ENCODE measurements around the gene R3HDM4.
A peak's percentile ranks its signal among the peaks of the same experiment; 100 is the strongest.
"Not testable (repeated sequence)": the region's sequence is repeated elsewhere in the genome, so short reads cannot be mapped to it uniquely, and the experiment has no call there.

Gene R3HDM4

GRCh38 chr19:913080-913748 is at the start of gene R3HDM4:
Gene R3HDM4 (minus strand): TSS chr19:913219. CDS start chr19:913157, 62 bp downstream.
- DNase-seq = peak; percentile 78

- no peak for DNase-seq
Observed at GRCh38 chr19:961866-962620, 49.0 kb upstream of the R3HDM4 start.

DNA sequence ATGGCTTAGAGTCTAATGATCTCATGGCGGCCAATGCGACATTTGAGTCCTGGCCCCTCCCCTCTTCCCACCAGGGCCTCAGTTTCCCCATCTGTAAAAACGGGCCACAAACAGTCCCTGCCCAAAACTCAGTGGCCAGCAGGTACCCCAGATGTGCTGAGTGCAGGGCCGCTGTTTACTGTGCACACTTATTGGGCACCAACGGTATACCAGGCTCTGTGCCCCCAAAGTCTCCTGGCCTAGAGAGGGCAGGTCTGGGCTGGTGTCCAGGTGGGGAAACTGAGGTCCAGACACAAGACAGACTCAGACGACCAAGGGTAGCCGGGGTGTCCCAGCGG is 47.6 kb upstream of the R3HDM4 start:
- DNase-seq = no peak

GRCh38 chr19:960020-960419 is 47.0 kb upstream of the R3HDM4 start:
- no peak for DNase-seq

- DNase-seq = peak; percentile 21
Observed at GRCh38 chr19:958967-959855, 46.2 kb upstream of the R3HDM4 start.

GRCh38 chr19:957578-957977 is 44.6 kb upstream of the R3HDM4 start:
- not testable (repeated sequence) for DNase-seq

DNA sequence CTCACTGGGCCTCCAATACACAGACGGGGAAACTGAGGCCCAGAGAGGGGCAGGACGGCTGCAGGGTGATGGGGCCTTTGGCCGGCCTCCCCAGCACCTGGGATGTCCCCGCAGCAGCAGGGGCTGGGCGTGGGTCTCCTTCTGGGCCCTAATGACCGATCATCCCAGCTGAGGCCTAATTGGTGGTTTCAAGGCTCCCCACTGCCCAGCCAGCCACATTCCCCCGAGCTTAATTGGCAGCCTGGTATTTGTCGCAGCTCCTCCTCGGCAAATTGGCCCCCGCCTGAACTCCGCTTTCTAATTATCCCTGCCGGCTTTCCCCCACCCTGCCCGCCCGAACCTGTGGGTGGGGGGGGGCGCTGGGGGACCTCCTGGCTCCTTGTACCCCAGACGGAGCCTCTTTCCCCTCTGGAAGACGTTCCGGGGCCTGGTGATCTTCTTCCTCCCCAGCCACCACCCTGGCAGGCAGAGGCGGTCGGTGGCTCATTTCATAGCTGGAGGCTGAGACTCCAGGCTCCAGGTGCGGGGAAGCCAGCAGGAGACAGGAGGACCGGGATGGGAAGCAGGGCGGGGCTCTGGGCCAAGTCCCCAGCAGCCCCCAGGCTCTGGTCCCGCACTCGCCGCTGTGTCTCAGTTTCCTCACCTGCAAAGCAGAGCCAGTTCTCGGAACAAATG is 43.9 kb upstream of the R3HDM4 start:
- no peak for DNase-seq

GRCh38 chr19:955803-956765 is 43.1 kb upstream of the R3HDM4 start:
- no peak for DNase-seq

DNA sequence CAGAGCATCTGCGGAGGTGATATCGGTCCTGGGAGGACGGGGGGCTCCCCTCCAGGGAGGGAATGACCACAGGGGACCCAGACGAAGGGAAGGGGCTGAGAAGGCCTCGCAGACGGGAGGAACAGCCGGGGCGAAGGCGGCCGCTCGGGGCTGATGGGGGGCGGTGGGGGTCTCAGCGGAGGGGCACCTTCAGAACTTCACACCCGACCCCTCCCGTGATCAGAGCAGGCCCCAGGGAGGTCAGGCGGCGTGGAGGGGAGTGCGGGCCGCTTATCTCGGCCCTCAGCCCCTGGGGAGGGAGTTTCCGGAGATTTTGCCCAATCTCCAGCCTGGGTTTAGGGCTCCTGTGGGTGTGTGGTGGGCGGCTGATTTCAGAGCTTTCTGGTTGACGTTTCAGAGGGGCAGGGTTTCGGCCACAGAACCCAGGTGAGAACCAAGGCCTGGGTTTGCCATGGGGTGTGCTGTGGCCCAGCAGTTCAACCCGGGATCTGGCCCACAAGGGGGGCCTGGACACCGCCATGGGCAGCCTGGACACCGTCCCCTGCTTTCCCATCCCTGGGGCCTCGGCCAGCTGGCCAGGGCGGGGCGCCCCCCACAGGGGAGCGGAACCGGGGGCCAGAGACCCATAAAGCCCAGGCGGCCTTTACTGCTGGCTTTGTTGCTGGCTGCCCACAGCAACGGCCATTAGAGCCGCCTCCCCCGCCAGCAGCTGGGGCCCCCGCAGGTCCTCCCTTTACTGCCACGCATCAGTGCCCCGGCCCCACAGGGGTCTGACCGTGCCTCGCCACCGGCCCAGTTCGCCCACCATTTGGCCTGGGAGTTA is 41.9 kb upstream of the R3HDM4 start:
- DNase-seq = no peak

DNA sequence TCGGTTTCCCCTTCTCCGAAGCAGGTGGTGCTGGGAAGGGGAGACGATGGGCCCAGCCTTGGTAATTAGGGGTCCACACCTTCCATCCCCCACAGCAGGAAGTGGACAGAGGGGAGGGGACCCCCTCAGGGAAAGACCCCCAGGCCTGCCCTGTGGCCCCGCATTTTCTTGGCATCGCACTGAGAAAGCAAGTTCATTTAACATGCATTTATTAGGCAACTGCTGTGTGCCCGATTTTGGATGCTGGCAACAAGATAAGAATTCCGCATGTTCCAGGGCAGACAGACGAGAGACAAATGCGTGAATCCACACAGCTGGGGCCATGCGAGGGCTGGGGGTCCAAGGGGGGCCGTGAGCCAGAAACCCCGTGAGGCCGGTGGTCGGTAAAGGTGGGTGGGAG is 41.3 kb upstream of the R3HDM4 start:
- DNase-seq = no peak

DNA sequence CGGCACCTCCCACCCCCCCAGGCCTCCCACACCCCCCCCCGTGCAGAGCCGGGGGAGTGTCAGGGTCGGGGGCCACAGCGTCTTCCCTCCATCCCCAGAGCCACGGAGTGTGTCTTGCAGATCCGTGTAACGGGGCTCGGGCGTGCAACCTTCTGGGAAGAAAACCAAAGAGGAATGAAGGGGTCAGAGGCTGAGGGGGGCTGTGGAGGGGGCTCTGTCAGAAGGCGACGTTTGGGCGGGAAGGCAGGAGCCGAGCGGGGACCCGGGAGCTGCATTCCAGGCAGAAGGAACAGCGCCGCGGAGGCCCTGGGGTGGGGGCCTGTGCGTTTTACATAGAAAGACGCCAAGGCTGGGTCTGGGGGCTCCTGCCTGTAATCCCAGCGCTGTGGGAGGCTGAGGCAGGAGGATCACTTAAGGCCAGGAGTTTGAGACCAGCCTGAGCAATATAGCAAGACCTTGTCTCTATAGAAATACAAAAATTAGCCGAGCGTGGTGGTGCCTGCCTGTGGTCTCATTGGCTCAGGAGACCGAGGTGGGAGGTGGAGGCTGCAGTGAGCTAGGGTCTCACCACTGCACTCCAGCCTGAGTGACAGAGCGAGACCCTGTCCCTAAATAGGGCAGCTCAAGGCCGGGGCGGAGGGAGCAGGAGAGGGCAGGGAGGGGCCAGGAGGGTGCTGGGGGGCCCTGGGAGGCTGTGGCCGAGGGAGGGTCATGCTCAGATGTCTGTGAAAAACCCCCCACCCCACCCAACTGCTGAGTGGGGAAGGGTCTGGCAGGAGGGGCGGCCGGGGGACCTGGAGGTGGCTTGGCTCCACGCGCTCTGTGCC is 40.6 kb upstream of the R3HDM4 start:
- no peak for DNase-seq

DNA sequence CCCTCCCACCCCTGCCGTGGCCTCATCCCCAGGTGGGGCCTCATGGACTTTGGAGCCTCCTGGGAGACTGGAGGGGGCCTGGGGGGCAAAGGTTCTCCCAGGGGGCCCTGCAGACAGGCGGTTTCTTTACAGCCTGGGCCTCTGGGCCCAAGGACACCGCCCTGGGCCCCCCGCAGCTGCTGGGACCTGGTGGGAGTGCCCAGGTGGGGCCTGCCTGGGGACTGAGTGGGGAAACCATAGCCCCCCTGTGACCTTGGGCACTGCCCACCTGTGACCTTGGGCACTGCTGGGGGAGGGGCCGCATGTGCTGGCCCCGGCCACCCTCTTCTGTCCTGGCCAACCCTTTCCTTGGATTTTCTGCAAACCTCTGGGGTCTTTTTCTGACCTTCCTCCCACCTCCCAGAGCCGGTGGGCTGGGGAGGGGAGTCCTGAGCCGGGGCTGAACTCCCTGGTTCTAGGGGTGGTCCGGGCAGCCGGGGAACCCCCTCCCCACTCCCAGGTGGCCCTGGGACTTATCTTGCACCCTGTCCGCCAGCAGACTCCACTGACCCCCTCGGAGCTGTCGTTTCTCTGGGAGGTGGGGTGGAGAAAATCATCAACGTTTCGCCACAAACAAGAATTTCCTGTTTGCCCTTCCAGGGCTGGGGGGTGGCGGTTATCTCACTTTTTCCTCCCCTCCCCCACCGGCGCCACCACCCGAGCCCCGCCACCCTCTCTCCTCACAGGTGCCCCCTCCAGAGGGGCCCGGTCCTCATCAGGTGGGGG is 39.8 kb upstream of the R3HDM4 start:
- DNase-seq = no peak

GRCh38 chr19:952049-952679 is 39.1 kb upstream of the R3HDM4 start:
- no peak for DNase-seq

DNA sequence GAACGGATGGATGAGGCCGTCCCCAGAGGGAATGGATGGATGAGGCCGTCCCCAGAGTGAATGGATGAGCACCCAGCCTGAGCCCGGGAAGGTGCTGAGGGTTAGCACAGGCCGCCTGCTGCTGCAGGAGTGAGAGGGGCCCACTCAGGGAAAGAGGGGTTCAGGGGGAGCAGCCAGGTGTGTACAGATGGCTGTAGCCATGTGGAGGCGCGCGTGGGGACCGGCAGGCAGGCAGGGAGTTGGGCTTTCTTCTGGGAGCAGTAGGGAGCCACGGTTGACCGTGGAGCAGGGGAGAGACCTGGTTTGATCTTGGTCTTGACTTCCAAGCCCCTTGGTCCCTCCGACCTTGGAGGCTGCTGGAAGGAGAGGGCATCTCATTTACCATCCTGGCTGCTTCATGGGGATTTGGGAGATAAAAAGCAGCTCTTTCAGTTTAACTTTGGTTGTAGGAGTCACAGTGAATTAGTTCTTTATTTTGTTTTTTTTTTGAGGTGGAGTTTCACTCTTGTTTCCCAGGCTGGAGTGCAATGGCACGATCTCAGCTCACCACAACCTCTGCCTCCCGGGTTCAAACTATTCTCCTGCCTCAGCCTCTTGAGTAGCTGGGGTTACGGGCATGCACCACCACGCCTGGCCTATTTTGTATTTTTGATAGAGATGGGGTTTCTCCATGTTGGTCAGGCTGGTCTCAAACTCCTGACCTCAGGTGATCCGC is 37.5 kb upstream of the R3HDM4 start:
- no peak for DNase-seq

- no peak for DNase-seq
Observed at GRCh38 chr19:948842-949496, 36.0 kb upstream of the R3HDM4 start.

DNA sequence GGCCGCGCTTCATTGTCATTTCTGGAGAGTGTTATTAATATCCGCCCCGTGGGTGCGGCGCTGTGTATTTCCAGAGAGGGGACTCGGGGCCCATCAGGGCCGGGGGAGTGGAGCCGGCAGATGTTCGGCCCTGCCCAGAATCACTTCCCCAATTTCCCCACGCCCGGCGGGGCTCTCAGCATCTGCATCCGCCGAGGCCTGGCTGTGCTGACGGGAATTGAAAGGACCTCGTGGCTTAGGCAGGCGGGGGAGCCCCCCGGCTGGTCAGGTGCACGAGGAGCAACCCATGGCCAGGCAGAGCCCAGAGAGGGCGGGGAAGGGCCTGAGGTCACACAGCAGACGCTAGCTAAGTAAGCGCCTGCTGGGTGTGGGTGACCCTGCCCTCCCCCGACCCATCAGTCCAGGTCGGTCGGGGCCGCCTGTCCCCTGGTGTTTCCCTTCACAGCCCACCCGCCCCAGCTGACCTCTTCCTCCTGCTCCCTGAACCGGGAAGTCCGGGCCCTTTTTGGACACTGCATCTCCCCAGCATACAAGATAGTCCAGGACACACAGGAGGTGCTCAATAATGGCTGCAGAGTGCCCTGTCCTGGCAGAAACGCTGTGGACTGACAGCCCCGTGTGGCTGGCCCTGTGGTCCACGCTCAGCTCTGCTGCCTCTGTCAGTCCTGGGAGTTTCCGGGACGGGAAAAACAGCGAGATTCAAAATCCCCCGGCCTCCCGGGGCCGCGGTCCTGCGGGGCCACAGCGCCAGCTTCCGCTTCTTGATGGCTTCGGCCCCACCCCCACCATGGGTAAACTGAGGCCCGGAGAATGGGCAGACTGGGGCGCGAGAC is 34.9 kb upstream of the R3HDM4 start:
- DNase-seq = no peak

Measured in activated CD4-positive, alpha-beta T cell treated with anti-CD3 and anti-CD28 coated beads, Interleukin-2, amount 50 U/mL, for 16 hours (primary cell).